Measurements from ENCODE around the gene XRCC3.

The XRCC3 gene

GRCh38 chr14:103715052-103716000, at the start of gene XRCC3, which contains the start of gene ZFYVE21:
TSS of gene XRCC3 (minus strand) at chr14:103715451. CDS start at chr14:103711087, 4,364 bp downstream.
TSS of gene ZFYVE21 (plus strand) at chr14:103715810. CDS start at chr14:103715842, 32 bp downstream.
- peak; percentile 99 for DNase-seq
- ATAC-seq, result peak; percentile 97

DNA sequence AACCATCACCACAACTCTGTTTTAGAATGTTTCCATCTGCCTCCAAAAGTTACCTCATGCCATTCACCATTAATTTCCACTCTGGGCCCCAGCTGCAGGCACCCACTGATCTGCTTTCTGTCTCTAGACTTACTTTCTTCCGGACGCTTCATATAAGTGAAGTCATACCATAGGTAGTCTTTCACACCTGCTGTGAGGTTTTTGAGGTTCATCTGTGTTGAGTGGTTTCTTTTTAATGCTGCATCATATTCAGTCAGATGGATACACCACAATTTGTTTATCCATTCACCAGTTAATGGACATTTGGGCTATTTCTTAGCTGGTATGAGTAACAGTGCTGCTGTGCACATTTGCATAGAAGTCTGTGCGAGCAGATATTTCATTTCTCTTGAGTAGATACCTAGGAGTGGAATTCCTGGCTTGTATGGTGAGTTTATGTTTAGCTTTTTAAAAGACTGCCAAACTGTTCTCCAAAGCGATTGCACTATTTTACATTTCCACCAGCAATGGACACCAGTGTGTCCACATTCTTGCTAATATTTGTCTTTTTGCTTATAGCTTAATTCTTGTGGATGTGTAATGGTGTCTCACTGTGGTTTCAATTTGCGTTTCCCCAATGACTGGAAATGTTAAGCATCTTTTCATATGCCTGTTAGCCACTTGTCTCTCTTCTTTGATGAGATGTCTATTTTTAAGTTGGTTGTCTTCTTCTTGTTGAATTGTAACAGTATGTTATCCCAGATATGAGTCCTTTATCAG, 48.7 kb upstream of the XRCC3 start:
- peak; percentile 65 for ATAC-seq
- no peak for DNase-seq

DNA sequence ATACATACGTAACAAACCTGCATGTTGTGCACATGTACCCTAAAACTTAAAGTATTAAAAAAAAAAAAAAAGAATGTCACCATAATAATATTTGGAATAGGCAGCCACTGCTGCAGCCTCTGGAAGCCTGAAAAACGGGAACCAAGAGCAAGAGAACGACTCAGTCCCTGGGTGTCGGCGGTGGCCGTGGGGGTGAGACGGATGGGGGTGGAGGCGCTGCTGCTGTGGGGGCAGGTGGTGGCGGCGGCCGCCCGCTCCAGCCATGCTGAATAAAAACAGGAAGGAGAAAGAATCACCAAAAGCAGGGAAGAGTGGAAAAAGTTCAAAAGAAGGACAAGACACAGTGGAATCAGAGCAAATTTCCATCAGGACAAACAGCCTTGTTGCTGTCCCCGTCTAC, 47.3 kb upstream of the XRCC3 start:
- DNase-seq, result no peak
- ATAC-seq, result no peak

GRCh38 chr14:103762036-103762435, 46.8 kb upstream of the XRCC3 start:
- DNase-seq, result no peak

DNA sequence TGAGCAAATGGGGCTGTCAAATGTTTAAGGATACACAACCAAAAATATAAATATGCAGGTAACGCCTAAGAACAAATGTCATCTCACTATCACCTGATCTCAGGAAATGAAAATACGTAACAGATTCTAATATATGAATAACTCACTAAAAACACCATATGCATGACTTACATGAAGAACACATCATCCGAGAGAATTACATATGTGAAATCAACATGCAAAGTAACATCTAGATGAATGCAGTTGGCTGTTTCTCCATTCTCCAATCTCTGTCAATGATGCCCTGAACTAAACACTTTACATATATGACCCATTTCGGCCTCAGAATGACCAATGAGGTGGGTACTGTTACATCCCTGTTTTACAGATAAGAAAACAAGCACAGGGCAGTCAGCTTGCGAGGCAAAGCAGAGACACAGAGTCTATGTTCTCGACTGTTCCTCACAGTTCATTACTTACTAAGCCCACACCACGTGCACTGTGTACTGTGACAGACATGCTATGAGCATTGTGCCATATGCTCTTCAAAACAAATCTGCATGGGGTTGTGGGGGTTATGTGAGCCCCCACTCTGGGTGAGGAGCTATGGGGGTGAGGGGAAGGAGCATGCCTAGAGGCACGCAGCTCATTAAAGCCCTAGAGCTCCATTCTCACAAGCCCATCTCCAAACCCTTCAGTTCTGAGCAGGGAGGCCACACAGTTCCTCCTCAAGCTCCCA, 43.0 kb upstream of the XRCC3 start:
- DNase-seq, result no peak
- ATAC-seq, result no peak

More at GRCh38 chr14:103762036-103762435, 46.8 kb upstream of the XRCC3 start:
- no peak for ATAC-seq

GRCh38 chr14:103755060-103755459, 39.8 kb upstream of the XRCC3 start:
- DNase-seq, result no peak

GRCh38 chr14:103753774-103754173, 38.5 kb upstream of the XRCC3 start:
- DNase-seq, result no peak
- ATAC-seq, result no peak

More at GRCh38 chr14:103755060-103755459, 39.8 kb upstream of the XRCC3 start:
- no peak for ATAC-seq

DNA sequence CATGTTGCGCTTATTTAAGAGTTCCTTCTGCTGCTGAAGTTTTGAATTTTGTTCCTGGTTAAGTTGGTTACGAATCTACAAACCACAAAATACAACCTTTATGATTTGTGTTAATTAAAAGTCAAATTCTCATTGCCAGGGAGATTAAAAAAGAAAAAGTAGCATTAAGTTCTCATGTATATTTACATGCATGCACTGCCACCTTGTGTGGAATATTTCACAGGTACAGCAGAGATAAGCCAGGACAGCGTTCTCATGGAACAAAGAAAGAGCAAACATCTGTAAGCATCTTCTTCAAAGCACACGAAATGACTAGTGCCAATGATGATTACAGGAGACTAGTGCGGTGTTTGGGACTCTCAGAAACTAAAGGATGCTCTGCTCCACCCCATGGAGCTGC, 34.6 kb upstream of the XRCC3 start:
- DNase-seq (no peak), ATAC-seq (no peak)

- DNase-seq (no peak), ATAC-seq (no peak)
Observed at GRCh38 chr14:103749452-103749851, 34.2 kb upstream of the XRCC3 start.

- DNase-seq, result peak; percentile 56
- ATAC-seq, result peak; percentile 93
Observed at GRCh38 chr14:103748534-103748857, 33.2 kb upstream of the XRCC3 start.

DNA sequence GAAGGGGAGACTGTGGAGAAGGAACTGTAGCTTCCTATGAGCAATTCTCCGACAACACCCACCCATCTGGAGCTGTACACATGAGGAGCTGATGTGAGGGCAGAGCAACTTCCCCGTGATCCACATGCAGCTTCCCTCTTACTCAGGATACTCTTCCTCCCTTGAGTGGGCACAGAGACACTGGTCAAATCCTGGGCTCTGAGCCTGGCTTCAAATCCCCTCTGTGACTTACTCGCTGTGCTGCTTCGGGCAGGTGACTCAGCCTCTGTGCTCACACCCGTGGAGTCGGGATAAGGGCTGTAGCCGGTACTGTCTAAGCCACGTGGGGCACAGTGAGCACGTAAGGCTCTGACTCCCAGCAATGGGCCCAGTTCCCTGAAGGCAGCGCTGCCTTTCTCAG, 31.4 kb upstream of the XRCC3 start:
- ATAC-seq (no peak), DNase-seq (no peak)

DNA sequence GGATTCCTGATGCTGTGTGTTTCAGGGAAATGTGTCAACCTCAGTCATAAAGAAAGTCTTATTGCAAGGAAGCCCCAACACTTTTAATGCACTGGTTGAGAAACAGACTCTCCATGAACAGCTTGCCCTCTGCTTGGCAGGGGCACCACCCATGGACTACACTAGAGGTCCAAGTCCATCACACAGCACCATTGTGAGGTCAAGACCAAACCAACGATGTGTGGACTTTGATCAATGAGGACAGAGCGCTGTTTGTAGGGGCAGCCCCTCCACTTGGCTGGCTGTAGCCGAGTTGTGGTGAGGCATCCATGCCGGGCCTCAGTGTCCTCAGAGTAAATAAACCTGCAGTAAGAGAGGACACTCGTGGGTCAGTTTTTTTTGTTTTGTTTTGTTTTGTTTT, 30.2 kb upstream of the XRCC3 start:
- DNase-seq, result no peak
- no peak for ATAC-seq

DNA sequence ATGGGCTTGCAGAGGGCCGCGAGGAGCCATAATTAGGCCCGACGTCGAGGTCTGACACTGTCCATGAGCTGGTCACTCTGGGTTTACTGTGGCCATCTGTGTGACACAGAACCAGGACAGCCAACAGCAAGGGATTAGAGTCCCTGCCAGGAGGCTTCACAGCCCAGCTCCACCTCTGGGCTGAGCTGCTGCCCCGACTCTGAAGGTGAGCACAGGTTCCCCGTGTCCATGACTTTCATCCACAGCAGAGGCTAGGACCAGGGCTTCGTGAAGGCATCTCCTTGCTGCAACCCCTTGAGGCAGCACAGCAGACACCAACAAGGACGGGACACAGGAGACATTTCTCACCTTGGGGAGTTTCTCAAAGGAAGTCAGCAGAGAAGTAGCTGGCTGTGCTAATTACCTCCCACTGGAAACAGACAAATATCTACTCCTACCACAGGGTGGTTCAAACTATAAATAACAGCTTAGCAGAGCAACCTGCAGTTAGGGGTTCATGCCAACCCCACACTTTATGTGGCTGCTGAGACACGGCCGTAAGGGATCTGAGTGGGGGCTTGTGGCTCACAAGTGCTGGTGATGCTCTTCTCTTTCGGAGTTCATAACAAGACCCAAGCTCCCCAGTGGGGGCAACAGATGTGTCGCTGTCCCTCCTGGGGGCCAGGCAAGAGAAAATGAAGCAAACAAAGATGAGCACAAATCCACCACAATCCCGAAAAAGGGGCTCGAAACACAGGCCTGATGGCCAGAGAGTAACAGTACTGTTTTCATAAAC, 29.6 kb upstream of the XRCC3 start:
- no peak for DNase-seq
- ATAC-seq, result no peak

DNA sequence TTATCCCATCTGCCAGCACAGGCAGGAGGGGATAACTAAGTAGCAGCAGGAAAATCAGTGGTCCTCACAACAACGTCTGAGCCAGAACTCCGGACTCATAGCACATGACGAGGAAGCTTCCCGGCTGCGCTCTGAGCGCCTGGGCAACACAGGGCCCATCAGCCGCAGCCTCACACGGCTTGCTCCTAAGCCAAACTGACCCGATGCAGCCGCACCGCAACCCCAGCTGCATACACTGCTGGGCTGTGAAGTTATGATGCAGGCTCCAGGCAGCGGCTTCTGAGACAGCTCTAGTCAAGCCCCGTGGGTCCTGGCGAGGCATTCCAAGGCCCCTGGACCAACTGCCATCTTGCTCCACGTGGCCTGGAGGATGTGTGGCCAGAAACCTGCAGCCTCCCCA, 28.4 kb upstream of the XRCC3 start:
- no peak for DNase-seq
- no peak for ATAC-seq

- ATAC-seq (no peak), DNase-seq (no peak)
Observed at GRCh38 chr14:103742499-103743255, 27.4 kb upstream of the XRCC3 start.

- DNase-seq (no peak), ATAC-seq (no peak)
Observed at GRCh38 chr14:103741876-103742275, 26.6 kb upstream of the XRCC3 start.

GRCh38 chr14:103740991-103741689, 25.9 kb upstream of the XRCC3 start:
- ATAC-seq, result no peak
- no peak for DNase-seq

DNA sequence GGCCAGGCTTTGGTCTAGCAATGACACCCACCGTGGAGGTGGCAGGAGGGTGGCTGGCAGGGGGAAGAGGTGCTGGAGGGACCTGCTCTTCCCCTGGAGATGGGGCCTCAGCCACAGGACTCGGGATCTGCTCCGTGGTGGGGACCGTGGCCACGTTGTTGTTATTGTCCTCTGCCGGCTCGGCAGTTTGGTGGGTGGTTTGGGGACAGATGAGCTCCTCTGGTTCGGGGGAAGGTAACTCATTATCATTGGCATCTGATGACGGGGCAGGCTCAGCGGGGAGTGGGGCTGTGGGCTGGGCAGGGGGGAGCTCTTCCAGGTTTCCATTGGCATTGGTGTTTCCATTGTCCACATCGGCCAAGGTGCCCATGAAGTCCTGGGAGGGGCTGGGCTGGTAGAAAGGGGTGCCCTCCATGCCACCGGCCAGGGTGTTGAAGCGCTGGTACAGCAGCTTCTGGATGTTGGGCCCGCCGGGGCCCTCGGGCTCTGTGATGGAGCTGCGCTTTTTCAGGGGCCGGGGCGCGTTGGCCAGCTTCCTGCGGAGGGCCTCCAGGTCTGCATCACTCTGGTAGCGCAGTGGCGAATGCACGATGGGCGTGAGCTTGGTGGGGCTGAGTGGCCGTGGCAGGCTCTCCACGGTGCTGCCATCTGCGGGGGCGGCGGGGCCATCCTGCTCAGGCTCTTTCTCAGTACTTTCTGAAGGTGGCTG, 24.7 kb upstream of the XRCC3 start:
- ATAC-seq, result no peak

DNA sequence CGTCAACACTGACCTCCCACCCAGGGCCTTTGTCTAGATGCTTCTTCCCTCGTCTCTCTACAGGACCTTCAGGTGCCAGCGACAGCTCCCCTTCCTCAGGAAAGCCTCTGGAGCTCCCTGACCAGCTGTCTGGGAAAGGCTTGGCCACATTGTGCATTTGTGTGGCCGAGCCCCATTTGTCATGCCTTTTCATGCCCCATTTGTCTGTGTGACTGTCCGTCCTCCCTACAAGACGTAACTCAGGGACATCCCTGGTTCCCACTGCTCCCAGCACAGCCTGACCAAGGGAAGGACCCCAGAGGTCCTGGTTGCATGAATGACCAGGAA, 24.2 kb upstream of the XRCC3 start:
- no peak for ATAC-seq
- DNase-seq, result no peak

More for the DNA sequence above, 24.7 kb upstream of the XRCC3 start:
- DNase-seq, result no peak
